ENCODE measurements around the gene TTLL6. TPM values are rescaled to one million over a fixed set of nuclear protein-coding genes. Genes with fewer than 3 reads are reported as not detected.

Gene TTLL6
- total RNA-seq, 1 experiment from 2014 or later = 0.29 TPM

GRCh38 chr17:48737330-48738043, 79.5 kb downstream of the TTLL6 start:
- Histone ChIP-seq H4K20me1 (ENCODE audit: low read length) (no peaks in the 10 kb centered on the region), H3K27me3 (ENCODE audit: low read length) (no peaks in the 10 kb centered on the region), H3K79me2 (ENCODE audit: low read length) (peaks cover 90% of the 10 kb centered on the region), H2AFZ (ENCODE audit: low read length) (no peak overlapping the region), H3K36me3 (ENCODE audit: low read depth, low read length) (no peaks in the 10 kb centered on the region), H3K9me2 (replicated peaks; ENCODE audit: low read length) (no peaks in the 10 kb centered on the region), H3K4me3 (ENCODE audit: low read length) (peak overlapping the region; percentile 66; the same call in 1 of the 2 replicates), H3F3A (ENCODE audit: low read length, unreplicated experiment) (no peaks in the 10 kb centered on the region), H3K9ac (ENCODE audit: low read length) (no peak overlapping the region), H3K4me1 (ENCODE audit: insufficient read depth, low read length) (peaks cover 62% of the 10 kb centered on the region), H3K9me3 (ENCODE audit: low read length) (no peaks in the 10 kb centered on the region), H3K4me2 (ENCODE audit: low read length) (peak overlapping the region; percentile 92), H3K27ac (ENCODE audit: low read length) (peak overlapping the region; percentile 61)
- POLR2A ChIA-PET (ENCODE audit: unreplicated experiment) = interaction anchor here (0.6 to 1.8 kb wide), 7 partner anchors 9 to 969 kb away, joined by 3 to 10 read pairs (median 5); partner anchors contain the start of genes HOXB13 and PRAC2
- intact Hi-C loops (cut with micrococcal nuclease) = loop anchor here (1.0 to 5.0 kb wide), 3 partner anchors 9 to 55 kb away; no protein-coding TSS in a partner anchor
- no peak for ATAC-seq
- no peak for TF ChIP-seq EZH2phosphoT487 (IDR thresholded peaks at IDR 0.05; ENCODE audit: borderline replicate concordance, low read length)
- no peak for TF ChIP-seq CTCF (conservative IDR thresholded peaks at IDR 0.05; ENCODE audit: low read depth, low read length)
- TF ChIP-seq EZH2 (IDR thresholded peaks at IDR 0.05; ENCODE audit: low read length, unreplicated experiment) = no peak
- peak; percentile 40 for DNase-seq
- no TSS peak for BruUV-seq (replicated peaks)
- CTCF ChIA-PET = interaction anchor here (0.5 to 1.9 kb wide), 8 partner anchors 9 to 147 kb away, joined by 3 to 14 read pairs (median 4); partner anchors contain the start of genes HOXB13 and PRAC2

GRCh38 chr17:48735062-48735351, 82.0 kb downstream of the TTLL6 start:
- Histone ChIP-seq H3K79me2 (ENCODE audit: low read length) (peaks cover 80% of the 10 kb centered on the region), H3K27me3 (ENCODE audit: low read length) (no peaks in the 10 kb centered on the region)

More at GRCh38 chr17:48735062-48735351, 82.0 kb downstream of the TTLL6 start:
- Histone ChIP-seq H3F3A (ENCODE audit: low read length, unreplicated experiment) (no peaks in the 10 kb centered on the region), H3K4me3 (ENCODE audit: low read length) (peak overlapping the region; percentile 65), H2AFZ (ENCODE audit: low read length) (peak overlapping the region; percentile 89), H3K9ac (ENCODE audit: low read length) (peak overlapping the region; percentile 79), H3K9me3 (ENCODE audit: low read length) (no peaks in the 10 kb centered on the region), H3K9me2 (replicated peaks; ENCODE audit: low read length) (no peaks in the 10 kb centered on the region), H3K36me3 (ENCODE audit: low read depth, low read length) (no peaks in the 10 kb centered on the region), H4K20me1 (ENCODE audit: low read length) (no peaks in the 10 kb centered on the region), H3K4me1 (ENCODE audit: insufficient read depth, low read length) (peaks cover 77% of the 10 kb centered on the region), H3K4me2 (ENCODE audit: low read length) (peak overlapping the region; percentile 85), H3K27ac (ENCODE audit: low read length) (peak overlapping the region; percentile 56)
- DNase-seq (peak; percentile 70), ATAC-seq (peak; percentile 7)
- ChIA-PET CTCF (interaction anchor here (0.8 to 1.6 kb wide), 3 partner anchors 11 to 57 kb away, joined by 4 to 5 read pairs (median 4); no protein-coding TSS in a partner anchor), POLR2A (ENCODE audit: unreplicated experiment) (interaction anchor here (0.6 to 1.6 kb wide), 4 partner anchors 9 to 15 kb away, joined by 5 to 6 read pairs (median 6); partner anchors contain the start of gene PRAC1)
- intact Hi-C loops (cut with micrococcal nuclease) = loop anchor here (5.0 kb wide), 1 partner anchor 57 kb away; no protein-coding TSS in a partner anchor
- no TSS peak for BruUV-seq (replicated peaks)
- TF ChIP-seq CTCF (conservative IDR thresholded peaks at IDR 0.05; ENCODE audit: low read depth, low read length) (no peak), EZH2phosphoT487 (IDR thresholded peaks at IDR 0.05; ENCODE audit: borderline replicate concordance, low read length) (no peak), EZH2 (IDR thresholded peaks at IDR 0.05; ENCODE audit: low read length, unreplicated experiment) (no peak)
